Fibroblast of lung (primary cell): ENCODE data around the gene COMMD8. TPM values are rescaled to one million over a fixed set of nuclear protein-coding genes. Genes with fewer than 3 reads are reported as not detected.

Experiments used
- DNase-seq, 2 donors: peaks; one replicate each; pipeline versions ENCODE4 v3.0.0 to v3.0.0-alpha.2; 2010; ENCODE audit warnings: low read depth in 2 of 2
- H2AFZ ChIP-seq: 2 replicates; pipeline ENCODE4 v1.5.1; 2012; ENCODE audit warnings: low read length, control low read depth, inconsistent platforms
- H3K27ac ChIP-seq: 2 replicates; pipeline ENCODE4 v1.5.1; 2011; ENCODE audit warnings: low read length, control low read depth; ENCODE audit not compliant: insufficient read depth
- H3K27me3 ChIP-seq: 2 replicates; pipeline ENCODE4 v1.5.1; 2011; ENCODE audit warnings: mild to moderate bottlenecking, low read length; ENCODE audit not compliant: control insufficient read depth, insufficient read depth
- H3K36me3 ChIP-seq: 2 replicates; pipeline ENCODE4 v1.5.1; 2011; ENCODE audit warnings: low read length; ENCODE audit not compliant: control insufficient read depth, insufficient read depth
- H3K4me1 ChIP-seq: 2 replicates; pipeline ENCODE4 v1.5.1; 2011; ENCODE audit warnings: low read length; ENCODE audit not compliant: control insufficient read depth, insufficient read depth; ENCODE audit errors: extremely low read depth
- H3K4me2 ChIP-seq: 2 replicates; pipeline ENCODE4 v1.5.1; 2011; ENCODE audit warnings: low read length, control low read depth; ENCODE audit not compliant: insufficient read depth; ENCODE audit errors: extremely low read depth
- H3K4me3 ChIP-seq, 4 experiments: fragments of 200-600 bp in 1 of 4; sonication (generic) in 1 of 4; replicated peaks in 1 of 4; 2 replicates each; pipeline ENCODE4 v1.5.1; 2011 to 2016; ENCODE audit warnings: low read length in 4 of 4, low read depth in 3 of 4, mild to moderate bottlenecking in 3 of 4, control low read depth in 2 of 4, inconsistent platforms in 1 of 4, mixed read lengths in 1 of 4; ENCODE audit not compliant: insufficient read depth in 1 of 4; ENCODE audit errors: control extremely low read depth in 1 of 4
- H3K79me2 ChIP-seq: 2 replicates; pipeline ENCODE4 v1.5.1; 2012; ENCODE audit warnings: mild to moderate bottlenecking, low read length, inconsistent platforms; ENCODE audit not compliant: control insufficient read depth, insufficient read depth
- H3K9ac ChIP-seq: 2 replicates; pipeline ENCODE4 v1.5.1; 2011; ENCODE audit warnings: mild to moderate bottlenecking, low read length, control low read depth; ENCODE audit not compliant: insufficient read depth
- H3K9me3 ChIP-seq: 2 replicates; pipeline ENCODE4 v1.5.1; 2012; ENCODE audit warnings: low read depth, low read length; ENCODE audit not compliant: control insufficient read depth, insufficient read depth
- H4K20me1 ChIP-seq: 2 replicates; pipeline ENCODE4 v1.5.1; 2011; ENCODE audit warnings: low read length; ENCODE audit not compliant: control insufficient read depth, insufficient read depth; ENCODE audit errors: extremely low read depth
- EZH2 ChIP-seq: IDR thresholded peaks from 2 replicates; pipeline ENCODE4 v1.5.1; 2012; ENCODE audit warnings: low read length, control low read depth, mild to moderate bottlenecking; ENCODE audit errors: missing control alignments
- polyA plus RNA-seq, 2 donors: library from polyadenylated mRNA; depleted of rRNA in 1 of 2; stranded (reverse) in 1 of 2; unstranded in 1 of 2; fragments of >200 nt; gene quantifications; 2 replicates each; pipeline ENCODE4 v1.2.1, GENCODE V29; 2011 to 2012; ENCODE audit warnings: missing spikeins in 1 of 2
- total RNA-seq: library from RNA; depleted of rRNA; stranded (reverse); fragments of >200 nt; gene quantifications from 2 replicates; pipeline ENCODE4 v1.2.1, GENCODE V29; 2014
- TF ChIP-seq, protein P1 (sequence below), 2 donors: IDR thresholded peaks in 1 of 2; conservative IDR thresholded peaks in 1 of 2; 1 replicate in 1 of 2; 2 replicates in 1 of 2; pipeline ENCODE4 v1.5.1; 2011 to 2012; ENCODE audit warnings: low read length in 2 of 2, control low read depth in 1 of 2, inconsistent platforms in 1 of 2, low read depth in 1 of 2, mild to moderate bottlenecking in 1 of 2

Gene COMMD8
- total and polyA plus RNA-seq, 2 donors (not counting 1 experiment from before 2014, with no cell fraction given) = 29.6 to 31.5 TPM

- no peak overlapping the region for H3K27ac ChIP-seq
- no peak overlapping the region for H3K4me3 ChIP-seq
- no peaks in the 10 kb centered on the region for H3K36me3 ChIP-seq
- no peak overlapping the region for H2AFZ ChIP-seq
- no peaks in the 10 kb centered on the region for H3K79me2 ChIP-seq
- H3K27me3 ChIP-seq = no peaks in the 10 kb centered on the region
- no peak overlapping the region for H3K4me2 ChIP-seq
- no peaks in the 10 kb centered on the region for H4K20me1 ChIP-seq
- no peak overlapping the region for H3K9ac ChIP-seq
- DNase-seq = no peak
- no peaks in the 10 kb centered on the region for H3K4me1 ChIP-seq
- no peak for TF ChIP-seq EZH2
- TF ChIP-seq, protein P1, sequence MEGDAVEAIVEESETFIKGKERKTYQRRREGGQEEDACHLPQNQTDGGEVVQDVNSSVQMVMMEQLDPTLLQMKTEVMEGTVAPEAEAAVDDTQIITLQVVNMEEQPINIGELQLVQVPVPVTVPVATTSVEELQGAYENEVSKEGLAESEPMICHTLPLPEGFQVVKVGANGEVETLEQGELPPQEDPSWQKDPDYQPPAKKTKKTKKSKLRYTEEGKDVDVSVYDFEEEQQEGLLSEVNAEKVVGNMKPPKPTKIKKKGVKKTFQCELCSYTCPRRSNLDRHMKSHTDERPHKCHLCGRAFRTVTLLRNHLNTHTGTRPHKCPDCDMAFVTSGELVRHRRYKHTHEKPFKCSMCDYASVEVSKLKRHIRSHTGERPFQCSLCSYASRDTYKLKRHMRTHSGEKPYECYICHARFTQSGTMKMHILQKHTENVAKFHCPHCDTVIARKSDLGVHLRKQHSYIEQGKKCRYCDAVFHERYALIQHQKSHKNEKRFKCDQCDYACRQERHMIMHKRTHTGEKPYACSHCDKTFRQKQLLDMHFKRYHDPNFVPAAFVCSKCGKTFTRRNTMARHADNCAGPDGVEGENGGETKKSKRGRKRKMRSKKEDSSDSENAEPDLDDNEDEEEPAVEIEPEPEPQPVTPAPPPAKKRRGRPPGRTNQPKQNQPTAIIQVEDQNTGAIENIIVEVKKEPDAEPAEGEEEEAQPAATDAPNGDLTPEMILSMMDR (conservative IDR thresholded peaks at IDR 0.05 in 1 of 2, IDR thresholded peaks at IDR 0.05 in 1 of 2; ENCODE audit: low read depth in 1 of 2, low read length in 2 of 2) = no peak
- H3K9me3 ChIP-seq = no peaks in the 10 kb centered on the region
Measured at GRCh38 chr4:47498899-47499298, 35.4 kb upstream of the COMMD8 start.

- Histone ChIP-seq H3K4me3 (no peak overlapping the region), H3K4me2 (no peak overlapping the region), H3K9me3 (no peaks in the 10 kb centered on the region), H3K27me3 (no peaks in the 10 kb centered on the region), H4K20me1 (no peaks in the 10 kb centered on the region), H3K4me1 (no peaks in the 10 kb centered on the region), H3K36me3 (no peaks in the 10 kb centered on the region), H3K79me2 (peaks cover 6% of the 10 kb centered on the region), H2AFZ (no peak overlapping the region), H3K27ac (no peak overlapping the region), H3K9ac (no peak overlapping the region)
- no peak for DNase-seq
- TF ChIP-seq, protein P1 (conservative IDR thresholded peaks at IDR 0.05 in 1 of 2, IDR thresholded peaks at IDR 0.05 in 1 of 2; ENCODE audit: low read depth in 1 of 2, low read length in 2 of 2) = no peak
- TF ChIP-seq EZH2 = no peak
Measured at GRCh38 chr4:47494124-47494430, 30.6 kb upstream of the COMMD8 start.

GRCh38 chr4:47493238-47494123 lies 30.0 kb upstream of the COMMD8 start:
- no peaks in the 10 kb centered on the region for H3K36me3 ChIP-seq
- peaks cover 9% of the 10 kb centered on the region for H3K79me2 ChIP-seq
- H3K27me3 ChIP-seq = no peaks in the 10 kb centered on the region
- H3K9me3 ChIP-seq = no peaks in the 10 kb centered on the region
- DNase-seq = no peak
- no peak overlapping the region for H3K4me2 ChIP-seq
- H2AFZ ChIP-seq = no peak overlapping the region
- H3K4me3 ChIP-seq = no peak overlapping the region
- no peaks in the 10 kb centered on the region for H3K4me1 ChIP-seq
- H3K27ac ChIP-seq = no peak overlapping the region
- no peak overlapping the region for H3K9ac ChIP-seq
- H4K20me1 ChIP-seq = no peaks in the 10 kb centered on the region
- TF ChIP-seq, protein P1 (conservative IDR thresholded peaks at IDR 0.05 in 1 of 2, IDR thresholded peaks at IDR 0.05 in 1 of 2; ENCODE audit: low read depth in 1 of 2, low read length in 2 of 2) = no peak
- no peak for TF ChIP-seq EZH2
